ENCODE measurements around the gene EHBP1L1.

The EHBP1L1 gene

GRCh38 chr11:65553301-65554001 is 22.4 kb upstream of the EHBP1L1 start:
- DNase-seq (ENCODE audit: low spot score), result peak; percentile 61
- Mint-ChIP-seq H3K9me3 (no peaks in the 10 kb centered on the region), H3K4me1 (ENCODE audit: low read depth) (peaks cover 53% of the 10 kb centered on the region), H3K27me3 (ENCODE audit: low read depth) (no peaks in the 10 kb centered on the region), H3K36me3 (ENCODE audit: low read depth) (peaks cover 18% of the 10 kb centered on the region), H3K27ac (peak overlapping the region; percentile 70), H3K4me3 (peak overlapping the region; percentile 61)

- no peaks in the 10 kb centered on the region for H3K27me3 Mint-ChIP-seq (ENCODE audit: low read depth)
- H3K36me3 Mint-ChIP-seq (ENCODE audit: low read depth), result peaks cover 15% of the 10 kb centered on the region
- no peak for DNase-seq (ENCODE audit: low spot score)
- peaks cover 50% of the 10 kb centered on the region for H3K4me1 Mint-ChIP-seq (ENCODE audit: low read depth)
- no peaks in the 10 kb centered on the region for H3K9me3 Mint-ChIP-seq
- H3K4me3 Mint-ChIP-seq, result peak overlapping the region; percentile 70
- H3K27ac Mint-ChIP-seq, result peak overlapping the region; percentile 85
These were observed 21.6 kb upstream of the EHBP1L1 start for GRCh38 chr11:65554057-65554818.

DNA sequence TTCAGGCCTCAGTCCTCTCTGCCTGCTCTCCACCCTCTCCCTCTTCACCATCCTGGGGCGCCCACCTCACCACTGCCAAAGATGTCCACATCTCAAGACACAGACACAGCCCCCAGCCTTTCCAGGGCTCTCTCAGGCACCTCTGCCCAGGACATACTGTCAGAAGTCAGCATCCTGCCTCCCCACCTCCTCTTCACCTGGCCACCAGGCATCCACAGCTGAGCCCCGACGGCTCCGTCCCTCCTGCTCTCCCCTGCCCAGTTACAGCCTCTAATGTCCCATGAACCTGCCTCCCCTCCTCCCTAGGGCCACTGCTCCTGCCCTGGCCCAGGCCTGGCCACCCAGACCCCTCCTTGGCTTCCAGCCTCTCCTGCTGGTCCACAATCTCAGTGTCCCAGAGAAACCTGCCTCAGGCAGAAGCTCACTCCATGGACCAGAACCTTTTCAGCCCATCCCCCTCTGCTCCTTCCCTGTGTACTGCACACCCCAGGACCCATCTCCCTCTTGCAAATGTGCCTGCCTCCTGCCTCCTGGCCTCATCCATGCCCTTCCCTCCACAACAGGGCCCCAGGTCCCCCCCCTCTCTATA is 20.9 kb upstream of the EHBP1L1 start:
- Mint-ChIP-seq H3K27me3 (ENCODE audit: low read depth) (no peaks in the 10 kb centered on the region), H3K27ac (peak overlapping the region; percentile 85), H3K4me1 (ENCODE audit: low read depth) (peaks cover 50% of the 10 kb centered on the region), H3K9me3 (no peaks in the 10 kb centered on the region), H3K36me3 (ENCODE audit: low read depth) (peaks cover 11% of the 10 kb centered on the region), H3K4me3 (peak overlapping the region; percentile 70)
- DNase-seq (ENCODE audit: low spot score), result no peak

- peaks cover 8% of the 10 kb centered on the region for H3K36me3 Mint-ChIP-seq (ENCODE audit: low read depth)
- peak overlapping the region; percentile 85 for H3K4me3 Mint-ChIP-seq
- peak; percentile 51 for DNase-seq (ENCODE audit: low spot score)
- H3K27me3 Mint-ChIP-seq (ENCODE audit: low read depth), result no peaks in the 10 kb centered on the region
- H3K4me1 Mint-ChIP-seq (ENCODE audit: low read depth), result peaks cover 59% of the 10 kb centered on the region
- H3K27ac Mint-ChIP-seq, result peak overlapping the region; percentile 85
- H3K9me3 Mint-ChIP-seq, result no peaks in the 10 kb centered on the region
These were observed 20.1 kb upstream of the EHBP1L1 start for GRCh38 chr11:65555693-65556231.

- peaks cover 4% of the 10 kb centered on the region for H3K36me3 Mint-ChIP-seq (ENCODE audit: low read depth)
- H3K4me1 Mint-ChIP-seq (ENCODE audit: low read depth), result peaks cover 54% of the 10 kb centered on the region
- no peaks in the 10 kb centered on the region for H3K9me3 Mint-ChIP-seq
- H3K27me3 Mint-ChIP-seq (ENCODE audit: low read depth), result no peaks in the 10 kb centered on the region
- H3K4me3 Mint-ChIP-seq, result peak overlapping the region; percentile 85
- DNase-seq (ENCODE audit: low spot score), result no peak
- peak overlapping the region; percentile 84 for H3K27ac Mint-ChIP-seq
These were observed 19.2 kb upstream of the EHBP1L1 start for GRCh38 chr11:65556470-65557279.

GRCh38 chr11:65557280-65558001 is 18.4 kb upstream of the EHBP1L1 start:
- Mint-ChIP-seq H3K36me3 (ENCODE audit: low read depth) (no peaks in the 10 kb centered on the region), H3K27ac (peak overlapping the region; percentile 84), H3K9me3 (no peaks in the 10 kb centered on the region), H3K27me3 (ENCODE audit: low read depth) (no peaks in the 10 kb centered on the region), H3K4me3 (peak overlapping the region; percentile 85), H3K4me1 (ENCODE audit: low read depth) (peaks cover 47% of the 10 kb centered on the region)
- no peak for DNase-seq (ENCODE audit: low spot score)

- H3K27ac Mint-ChIP-seq, result peak within 1 kb of the TSS; percentile 84
- no peaks in the 10 kb centered on the region for H3K9me3 Mint-ChIP-seq
- no peaks in the 10 kb centered on the region for H3K27me3 Mint-ChIP-seq (ENCODE audit: low read depth)
- H3K36me3 Mint-ChIP-seq (ENCODE audit: low read depth), result no peaks in the 10 kb centered on the region
- DNase-seq (ENCODE audit: low spot score), result no peak
- H3K4me3 Mint-ChIP-seq, result peak within 1 kb of the TSS; percentile 85
- H3K4me1 Mint-ChIP-seq (ENCODE audit: low read depth), result peaks cover 42% of the 10 kb centered on the region
These were observed 17.6 kb upstream of the EHBP1L1 start, which contains the start of gene LTBP3 for GRCh38 chr11:65558002-65558929. Gene LTBP3, minus strand, starts transcription at chr11:65558359. Its CDS starts 400 bp downstream, at chr11:65557959.

DNA sequence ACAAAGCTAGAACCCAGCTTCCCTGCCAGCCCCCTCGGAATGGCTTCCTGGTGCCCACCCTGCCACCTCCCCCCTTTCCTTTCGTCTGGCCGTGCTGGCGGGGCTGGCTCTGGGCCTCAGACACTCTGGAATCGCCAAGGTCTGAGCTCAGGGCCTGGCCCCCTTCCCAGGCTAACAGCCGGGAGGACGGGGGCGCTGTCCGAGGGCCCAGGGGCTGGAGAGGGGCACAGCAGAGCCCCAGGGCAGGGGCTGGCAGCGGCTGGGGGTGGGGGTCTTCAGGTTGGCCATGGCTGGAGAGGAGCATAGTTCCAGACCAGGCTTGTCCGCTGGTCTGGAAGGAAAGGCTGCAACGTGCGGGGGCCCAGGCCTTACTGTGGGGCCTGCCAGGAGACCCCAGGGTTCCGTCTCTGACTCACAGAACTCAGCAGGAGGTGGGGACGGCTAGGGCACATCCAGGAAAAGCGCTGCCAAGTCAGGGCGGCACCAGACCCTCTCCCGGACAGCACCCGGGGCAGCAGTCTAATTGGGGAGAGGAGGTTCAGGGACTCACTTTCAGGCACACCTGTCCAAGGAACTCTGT is 16.8 kb upstream of the EHBP1L1 start:
- Mint-ChIP-seq H3K27ac (peak overlapping the region; percentile 63), H3K27me3 (ENCODE audit: low read depth) (no peaks in the 10 kb centered on the region), H3K36me3 (ENCODE audit: low read depth) (no peaks in the 10 kb centered on the region), H3K4me1 (ENCODE audit: low read depth) (peaks cover 40% of the 10 kb centered on the region), H3K4me3 (peak overlapping the region; percentile 61), H3K9me3 (no peaks in the 10 kb centered on the region)
- DNase-seq (ENCODE audit: low spot score), result no peak

DNA sequence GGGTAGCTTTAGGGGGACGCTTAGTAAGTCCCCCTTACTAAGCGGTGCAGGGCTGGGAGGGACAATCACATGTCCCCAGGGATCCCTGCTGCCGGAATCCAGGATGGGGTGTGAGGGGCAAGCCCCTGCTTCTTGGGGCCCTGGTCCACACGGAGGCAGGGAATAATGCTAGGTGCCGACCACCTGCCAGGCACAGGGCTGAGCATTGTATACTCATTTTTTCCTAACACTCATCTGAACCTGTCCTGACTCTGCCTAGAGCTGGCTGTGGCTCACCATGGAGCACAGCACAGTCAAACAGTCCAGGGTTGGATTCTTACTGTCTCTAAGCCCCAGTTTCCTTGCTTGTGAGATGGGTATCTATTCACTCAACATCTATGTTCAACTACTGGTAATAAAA is 16.3 kb upstream of the EHBP1L1 start:
- Mint-ChIP-seq H3K27me3 (ENCODE audit: low read depth) (no peaks in the 10 kb centered on the region), H3K36me3 (ENCODE audit: low read depth) (no peaks in the 10 kb centered on the region), H3K4me3 (peak overlapping the region; percentile 50), H3K9me3 (no peaks in the 10 kb centered on the region), H3K27ac (peak overlapping the region; percentile 52), H3K4me1 (ENCODE audit: low read depth) (peaks cover 36% of the 10 kb centered on the region)
- no peak for DNase-seq (ENCODE audit: low spot score)

DNA sequence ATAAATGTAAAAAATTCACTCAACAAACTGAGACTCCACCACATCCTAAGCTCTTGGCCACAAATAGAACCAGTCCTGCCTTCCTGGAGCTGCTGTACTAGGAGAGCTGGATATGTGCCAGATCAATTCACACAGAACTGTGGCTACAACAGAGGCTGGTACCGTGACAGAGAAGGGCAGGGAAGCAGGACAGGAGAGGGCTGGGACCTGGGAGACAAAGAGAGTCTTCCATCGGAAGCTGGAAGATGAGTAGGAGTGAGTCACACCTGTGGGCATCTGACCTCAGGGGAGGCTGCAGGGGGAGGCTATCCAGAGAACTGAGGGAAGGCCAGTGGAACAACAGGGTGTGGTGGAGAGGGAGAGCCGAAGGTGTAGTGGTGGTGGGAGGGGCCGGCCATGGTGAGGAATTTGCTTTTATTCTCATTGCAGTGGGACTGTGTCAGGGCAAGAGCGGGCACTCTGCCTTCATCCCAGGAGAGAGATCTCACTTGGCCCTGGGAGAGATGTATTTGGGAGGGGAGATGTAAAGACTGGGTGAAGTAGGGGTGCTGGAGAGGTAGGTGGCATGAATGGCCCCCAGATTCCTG is 15.8 kb upstream of the EHBP1L1 start:
- no peaks in the 10 kb centered on the region for H3K36me3 Mint-ChIP-seq (ENCODE audit: low read depth)

DNA sequence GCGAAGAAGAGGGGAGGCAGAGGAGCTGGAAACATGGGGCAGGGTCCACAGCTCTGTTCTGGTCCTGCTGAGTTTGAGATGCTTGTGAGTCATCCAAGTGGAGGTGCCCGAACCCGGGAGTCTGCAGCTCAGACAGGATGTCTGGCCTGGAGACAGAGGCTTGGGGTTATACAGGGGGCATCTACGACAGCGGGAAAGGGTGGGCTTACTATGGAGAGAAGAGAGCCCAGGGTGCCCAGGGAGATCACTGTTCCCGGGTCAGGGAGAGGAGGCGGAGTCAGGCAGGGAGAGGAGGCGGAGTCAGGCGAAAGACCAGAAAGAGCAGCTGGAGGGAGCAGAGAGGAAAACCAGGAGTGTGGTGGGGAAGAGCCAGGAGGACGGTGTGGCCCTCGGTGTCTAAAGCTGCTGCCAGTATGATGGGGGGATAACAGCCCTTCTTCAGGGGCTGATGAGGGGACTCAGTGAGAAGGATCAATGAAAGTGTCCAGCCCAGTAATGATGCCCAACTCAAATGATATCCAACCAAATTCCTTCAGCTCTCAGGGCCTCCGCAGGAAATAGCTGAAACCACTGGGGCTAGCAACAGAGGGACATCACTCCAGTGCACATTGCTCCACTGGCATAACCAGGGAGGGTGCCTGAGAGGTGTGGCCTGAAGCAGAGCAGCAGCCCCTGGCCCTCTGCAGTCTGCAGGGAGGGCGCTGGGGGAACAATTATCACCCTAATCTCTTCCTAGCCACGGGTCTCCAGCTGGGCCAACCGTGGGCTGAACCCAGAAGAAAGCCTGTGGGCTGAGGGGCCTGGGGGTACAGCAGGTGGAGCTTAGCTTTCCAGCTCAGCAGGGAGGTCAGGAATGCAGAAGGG is 15.1 kb upstream of the EHBP1L1 start:
- Mint-ChIP-seq H3K27ac (no peak overlapping the region), H3K4me3 (no peak overlapping the region), H3K36me3 (ENCODE audit: low read depth) (no peaks in the 10 kb centered on the region), H3K9me3 (no peaks in the 10 kb centered on the region), H3K27me3 (ENCODE audit: low read depth) (no peaks in the 10 kb centered on the region), H3K4me1 (ENCODE audit: low read depth) (peaks cover 34% of the 10 kb centered on the region)
- DNase-seq (ENCODE audit: low spot score), result no peak

More for the DNA sequence above, 15.8 kb upstream of the EHBP1L1 start:
- H3K9me3 Mint-ChIP-seq, result no peaks in the 10 kb centered on the region
- H3K4me3 Mint-ChIP-seq, result no peak overlapping the region
- peak overlapping the region; percentile 12 for H3K27ac Mint-ChIP-seq
- no peaks in the 10 kb centered on the region for H3K27me3 Mint-ChIP-seq (ENCODE audit: low read depth)
- no peak for DNase-seq (ENCODE audit: low spot score)
- peaks cover 34% of the 10 kb centered on the region for H3K4me1 Mint-ChIP-seq (ENCODE audit: low read depth)

All from T-helper 2 cell treated with Interferon-gamma antibody and Interleukin-4, amounts not matched to agents 5 μg/mL and 100 μg/mL, for 36 hours (primary cell).